NOMO-1 treated with DMSO at 0.1 percent for 48 hours (cell line): ENCODE results near the gene OVAAL.
"Not testable (repeated sequence)": the region's sequence is repeated elsewhere in the genome, so short reads cannot be mapped to it uniquely, and the experiment has no call there.

Experiments used
- DNase-seq: peaks from one replicate; lab custom pipeline; 2025; ENCODE audit not compliant: unreplicated experiment; lab: John Stamatoyannopoulos, UW

OVAAL gene

DNA sequence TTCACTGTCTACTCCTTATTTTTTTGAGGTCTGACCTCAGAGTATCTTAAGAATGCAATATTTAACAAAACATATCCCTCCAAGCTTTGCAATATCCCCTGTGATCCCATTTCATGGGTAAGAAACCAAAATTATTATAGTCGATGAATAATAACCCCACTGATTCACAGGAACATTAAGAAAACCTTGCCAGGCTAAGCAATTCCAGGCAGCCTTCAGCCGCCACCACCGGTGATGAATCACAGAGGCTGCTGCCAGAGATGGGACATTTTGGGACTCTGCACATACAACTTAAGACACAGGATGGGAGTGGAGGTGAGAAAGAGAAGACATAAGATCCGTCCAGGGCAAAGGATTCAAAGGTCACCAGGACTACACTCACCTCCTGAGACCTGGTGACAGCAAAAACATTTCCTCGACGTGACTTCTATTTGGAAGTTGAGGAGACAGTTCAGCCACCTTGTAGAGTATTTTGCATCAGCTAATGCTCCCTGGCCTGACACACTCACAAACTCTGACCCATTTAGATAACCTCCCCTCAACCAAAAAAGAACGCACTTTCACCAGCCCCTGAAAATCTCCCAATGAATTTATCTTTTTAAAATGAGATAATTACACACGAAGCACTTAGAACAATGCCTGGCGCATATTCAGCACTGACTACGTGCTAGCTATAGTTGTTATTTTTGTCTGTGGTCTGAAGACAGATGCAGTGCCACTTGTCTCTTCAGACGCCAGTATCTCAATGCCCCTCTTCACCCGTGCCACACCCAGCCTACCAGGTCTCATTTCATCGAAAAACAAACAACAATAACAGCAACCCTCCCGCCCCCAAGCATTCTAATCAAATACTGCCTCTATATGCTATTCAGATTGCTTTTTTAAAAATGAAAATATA, 17.8 kb upstream of the OVAAL start:
- no peak for DNase-seq

DNA sequence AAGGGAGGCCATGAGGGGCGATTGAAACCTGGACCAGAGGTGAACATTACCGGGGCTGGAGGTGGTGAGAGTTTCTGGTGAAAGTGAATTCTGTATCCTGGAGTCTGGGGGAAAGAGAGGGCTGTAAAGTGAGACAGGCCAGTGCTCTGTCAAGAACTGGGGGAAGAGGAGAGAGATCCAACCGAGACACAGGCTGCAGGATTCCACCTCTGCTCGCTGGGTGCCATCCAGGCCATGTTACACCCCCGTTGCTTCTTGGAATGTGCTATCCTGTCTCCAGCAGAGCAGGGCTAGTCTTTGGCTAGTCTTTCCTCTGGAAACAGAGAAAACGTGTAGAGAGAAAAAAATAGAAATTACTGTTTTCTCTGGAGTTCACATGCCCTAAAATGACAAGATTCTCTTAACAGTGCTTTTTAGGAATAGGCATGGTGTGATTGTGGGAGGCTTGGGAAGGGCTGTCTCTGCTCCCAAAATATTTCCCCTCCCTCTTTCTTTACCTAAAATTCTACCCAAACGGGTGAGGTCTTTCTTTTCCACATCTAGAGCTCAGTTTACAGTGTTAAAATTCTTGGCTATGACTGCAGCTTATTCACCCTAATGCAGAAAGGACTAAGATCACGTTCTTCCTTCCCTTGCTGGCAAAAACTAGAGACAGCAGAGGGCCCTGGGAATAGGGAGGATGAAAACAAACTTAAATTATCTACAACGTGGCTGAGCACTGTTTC, 16.5 kb upstream of the OVAAL start:
- no peak for DNase-seq

DNA sequence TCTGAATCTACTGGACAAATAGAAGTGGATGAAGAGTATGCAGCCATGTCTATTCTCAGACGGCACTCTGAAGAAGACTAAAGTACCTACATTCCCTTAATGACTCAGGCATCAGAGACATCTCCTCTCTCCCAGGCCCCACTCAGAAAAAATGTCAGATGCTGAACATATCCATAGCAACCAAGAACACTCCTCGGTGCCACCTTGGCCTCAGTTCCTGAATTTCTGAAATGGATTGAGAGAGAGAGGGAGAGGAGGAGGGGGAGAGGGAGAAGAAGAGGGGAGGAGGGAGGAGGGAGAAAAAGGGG, 16.0 kb upstream of the OVAAL start:
- no peak for DNase-seq

DNA sequence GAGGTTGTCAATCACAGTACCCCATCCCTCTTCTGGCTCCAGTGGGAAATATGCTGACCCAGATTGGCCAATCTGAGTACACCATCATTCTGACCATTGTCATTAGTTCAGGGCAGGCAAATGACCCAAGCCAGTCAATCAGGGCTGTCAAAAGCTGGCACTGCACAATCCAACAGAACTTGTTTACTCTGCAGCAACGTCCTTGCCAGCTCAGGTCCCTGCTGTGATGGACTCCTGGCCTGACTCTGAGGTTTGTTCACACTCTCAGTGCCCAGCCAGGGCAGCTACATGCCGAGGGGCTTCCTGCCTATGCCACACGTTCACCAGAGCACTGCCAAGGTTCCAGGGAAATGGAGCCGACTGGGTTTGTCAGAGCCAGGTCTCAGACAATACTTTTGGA, 14.7 kb upstream of the OVAAL start:
- no peak for DNase-seq

DNA sequence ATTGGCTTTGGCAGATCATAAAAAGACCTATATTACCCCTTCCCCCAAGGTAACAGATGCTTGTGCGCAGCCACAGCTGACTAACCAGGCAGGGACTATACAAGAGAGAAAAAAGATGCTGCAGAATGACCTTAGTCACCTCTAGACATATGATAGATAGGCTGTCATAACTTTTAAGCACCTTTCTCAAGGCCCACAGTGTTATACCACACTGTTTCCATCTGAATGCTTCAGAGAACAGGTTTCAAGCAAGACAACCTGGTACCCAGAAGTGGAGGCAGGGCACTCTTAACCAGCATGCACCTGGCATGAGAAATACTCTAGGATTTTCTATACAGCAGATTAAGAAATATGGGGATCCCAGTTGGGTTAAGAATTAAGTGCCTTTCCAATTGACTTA, 12.8 kb upstream of the OVAAL start:
- no peak for DNase-seq

DNA sequence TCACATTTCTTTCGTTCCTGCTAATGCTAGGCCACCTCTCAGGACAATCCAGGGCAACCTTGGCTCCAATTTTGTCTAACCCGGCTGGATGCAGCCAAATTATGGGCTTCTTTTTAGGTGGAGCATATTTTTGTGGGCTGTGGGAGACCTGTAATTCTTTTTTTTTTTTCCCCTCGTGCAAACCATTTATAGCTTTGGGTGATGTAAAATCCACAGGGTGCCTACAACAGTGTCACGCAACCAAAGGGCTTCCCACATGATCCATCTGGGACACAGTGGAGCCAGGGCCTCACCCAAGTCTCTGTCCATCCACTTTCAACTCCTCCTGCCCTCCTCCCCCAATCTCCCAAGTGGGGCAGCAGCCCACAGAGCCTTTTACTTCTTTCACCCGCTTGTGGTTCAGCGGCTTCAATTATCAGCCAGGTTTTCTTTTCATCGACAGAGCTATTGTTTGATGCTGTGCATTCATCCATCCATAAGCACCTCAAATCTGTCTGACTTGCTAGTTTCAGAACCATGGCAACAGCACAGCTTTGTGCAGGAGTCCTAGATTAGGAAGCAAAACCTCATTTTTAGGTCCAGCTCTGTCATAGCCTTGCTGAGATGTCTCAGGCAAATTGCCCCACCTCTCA, 10.0 kb upstream of the OVAAL start:
- no peak for DNase-seq

DNA sequence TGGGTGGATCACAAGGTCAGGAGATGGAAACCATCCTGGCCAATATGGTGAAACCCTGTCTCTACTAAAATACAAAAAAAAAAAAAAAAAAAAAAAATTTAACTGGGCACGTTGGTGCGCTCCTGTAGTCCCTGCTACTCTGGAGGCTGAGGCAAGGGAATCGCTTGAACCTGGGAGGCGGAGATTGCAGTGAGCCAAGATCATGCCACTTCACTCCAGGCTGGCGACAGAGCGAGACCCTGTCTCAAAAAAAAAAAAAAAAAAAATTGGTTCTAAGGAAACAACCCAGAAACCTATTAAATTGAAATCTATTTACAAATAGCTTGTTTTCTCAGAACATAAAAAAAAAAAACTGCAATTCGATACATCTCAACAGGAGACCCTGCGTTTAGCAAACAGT, 9.0 kb upstream of the OVAAL start:
- not testable (repeated sequence) for DNase-seq

DNA sequence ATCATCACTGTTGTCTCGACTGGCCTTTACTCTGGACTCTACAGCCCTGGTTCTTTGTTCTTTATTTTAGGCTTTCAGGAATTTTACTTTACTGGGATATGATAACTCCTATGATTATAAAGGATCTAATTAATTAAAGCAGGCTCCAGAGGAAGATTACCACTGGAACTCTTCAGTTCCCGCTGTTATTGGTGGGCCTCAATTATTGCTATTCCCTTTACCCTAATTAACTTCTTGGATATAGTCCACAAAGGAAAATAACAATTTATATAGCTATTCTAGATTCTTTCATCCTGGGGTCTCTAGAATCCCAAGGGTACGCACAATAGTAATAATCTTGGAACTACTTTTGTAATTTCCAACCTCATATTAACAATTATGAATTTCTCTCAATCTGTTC, 8.5 kb upstream of the OVAAL start:
- no peak for DNase-seq

DNA sequence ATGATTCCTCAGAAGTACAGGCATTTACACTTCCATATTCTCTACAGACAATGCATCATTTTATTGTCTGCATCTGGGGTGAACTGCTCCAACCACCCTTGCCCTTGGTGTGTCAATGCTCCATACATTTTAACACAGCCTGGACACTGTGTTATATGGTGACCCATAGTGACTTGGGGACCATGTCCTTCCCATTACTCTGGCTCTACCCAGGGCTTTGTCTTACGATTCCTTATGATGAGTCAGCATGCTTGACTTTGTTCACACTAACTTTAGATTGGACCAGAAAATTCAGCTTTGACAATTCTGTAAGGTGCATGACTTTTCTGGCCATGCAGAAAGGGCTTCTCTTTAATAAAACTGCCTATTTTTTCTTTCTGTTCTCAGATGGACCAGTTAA, 6.8 kb upstream of the OVAAL start:
- no peak for DNase-seq

DNA sequence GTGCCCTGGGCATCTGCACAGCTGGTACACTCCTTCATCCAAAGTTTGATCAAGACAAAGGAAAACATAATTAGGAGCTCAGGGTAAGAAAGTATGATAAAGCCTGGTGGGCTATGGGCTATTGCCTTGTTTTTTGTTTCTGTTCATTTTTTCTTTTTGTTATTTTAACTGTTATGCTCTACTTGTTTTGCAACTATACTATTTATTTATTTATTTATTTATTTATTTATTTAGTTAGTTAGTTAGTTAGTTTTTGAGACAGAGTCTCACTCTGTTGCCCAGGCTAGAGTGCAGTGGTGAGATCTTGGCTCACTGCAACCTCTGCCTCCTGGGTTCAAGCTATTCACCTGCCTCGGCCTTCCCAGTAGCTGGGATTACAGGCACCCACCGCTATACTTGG, 5.7 kb upstream of the OVAAL start:
- DNase-seq: not testable (repeated sequence)

DNA sequence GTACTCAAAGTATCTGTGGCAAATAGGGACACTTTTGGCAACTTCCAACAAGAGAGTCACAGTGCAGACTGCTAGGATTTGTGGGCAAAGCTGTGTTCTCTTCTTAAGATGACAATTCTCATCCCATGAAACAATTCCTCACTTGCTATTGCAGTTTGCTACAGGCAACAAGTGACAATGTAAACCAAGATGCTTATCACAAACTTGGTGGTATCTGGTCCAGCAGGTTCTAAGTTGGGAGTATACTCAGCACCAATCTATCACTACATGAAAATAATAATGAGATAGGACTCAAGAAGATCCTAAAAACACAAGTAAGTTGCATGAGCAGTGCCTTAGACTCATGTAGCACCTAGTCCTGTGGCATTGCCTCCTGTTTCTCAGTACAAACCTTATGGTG, 3.4 kb upstream of the OVAAL start:
- DNase-seq: no peak

DNA sequence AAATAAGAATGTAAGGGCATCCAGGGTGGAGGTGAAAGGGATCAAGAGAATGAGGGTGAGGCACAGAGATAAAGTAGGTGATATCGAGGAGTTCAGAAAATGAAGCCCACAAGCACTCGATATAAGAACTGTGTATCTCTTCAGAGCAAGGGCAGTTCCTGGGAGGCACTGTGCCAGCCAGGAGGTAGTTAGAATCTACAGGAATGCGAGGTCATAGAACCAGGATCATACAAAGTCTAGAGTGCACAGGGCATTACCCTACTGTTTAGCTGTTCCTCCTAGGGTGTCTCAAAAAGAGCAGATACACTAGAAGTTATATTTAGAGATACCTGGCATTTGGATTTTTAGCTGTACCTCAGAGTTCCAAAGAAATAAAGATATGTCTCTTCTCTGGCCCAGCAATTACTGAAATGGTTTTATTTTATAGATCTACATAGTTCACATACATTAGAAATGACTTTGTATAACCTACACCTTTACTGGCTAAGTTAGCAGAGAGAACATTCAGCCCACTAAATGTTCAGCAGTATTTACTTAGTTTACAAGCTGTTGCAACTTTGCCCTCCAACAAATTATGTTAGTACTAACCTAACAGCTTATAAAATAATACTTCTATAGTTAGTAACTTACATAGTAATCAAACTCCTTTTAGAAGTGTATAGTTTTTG, 1.6 kb downstream of the OVAAL start:
- DNase-seq: no peak

DNA sequence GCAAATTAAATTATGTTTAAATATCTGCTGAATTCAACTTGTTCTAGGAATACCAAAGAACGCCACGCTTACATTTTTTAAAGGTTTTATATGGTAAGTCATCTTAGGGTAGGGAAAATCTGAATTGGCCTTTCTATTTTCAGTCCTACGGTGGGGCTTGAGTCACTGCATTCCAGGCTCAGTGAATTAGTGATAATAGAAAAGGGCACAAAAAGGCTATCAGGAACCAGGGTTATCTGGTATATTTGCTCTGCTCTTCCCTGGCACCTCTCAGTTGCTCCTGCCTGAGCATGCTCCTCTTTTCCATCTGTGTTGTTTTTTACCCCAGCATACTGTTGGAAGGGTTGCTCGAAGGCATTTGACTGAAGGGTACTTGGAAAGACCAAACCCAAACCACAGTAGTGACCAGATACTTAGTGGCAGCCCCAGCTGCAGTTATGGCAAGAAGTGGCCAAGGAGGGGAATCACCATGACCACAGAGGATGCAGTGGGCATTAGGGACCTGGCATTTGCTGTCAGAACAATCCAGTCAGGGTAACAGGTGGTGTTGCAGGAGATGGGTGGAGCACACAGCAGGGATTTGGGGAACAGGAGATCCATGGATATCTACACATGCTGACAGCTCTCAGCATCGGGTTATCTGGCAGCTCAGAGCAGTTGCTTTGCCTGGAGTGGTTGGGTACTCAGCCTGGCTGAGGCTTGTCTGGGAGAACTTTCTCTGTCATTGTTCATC, 2.3 kb downstream of the OVAAL start:
- no peak for DNase-seq

DNA sequence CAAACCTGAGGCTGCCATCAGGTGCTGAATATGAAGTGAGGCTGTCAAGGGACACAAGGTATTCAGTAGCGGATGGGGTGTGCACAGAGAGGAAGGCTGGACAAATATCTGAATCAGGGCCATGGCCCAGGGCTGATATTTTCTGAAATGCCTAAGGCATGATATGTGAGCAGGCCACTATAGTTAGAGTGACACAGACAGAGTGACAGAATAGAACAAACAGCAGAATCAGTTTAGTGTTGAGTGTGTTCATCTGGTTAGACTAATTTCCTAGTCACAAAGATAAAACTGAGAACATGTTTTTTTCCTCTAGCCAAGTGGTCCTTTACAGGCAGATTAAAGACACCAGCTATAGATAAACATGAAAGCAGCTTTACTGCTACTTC, 3.9 kb downstream of the OVAAL start:
- no peak for DNase-seq

DNA sequence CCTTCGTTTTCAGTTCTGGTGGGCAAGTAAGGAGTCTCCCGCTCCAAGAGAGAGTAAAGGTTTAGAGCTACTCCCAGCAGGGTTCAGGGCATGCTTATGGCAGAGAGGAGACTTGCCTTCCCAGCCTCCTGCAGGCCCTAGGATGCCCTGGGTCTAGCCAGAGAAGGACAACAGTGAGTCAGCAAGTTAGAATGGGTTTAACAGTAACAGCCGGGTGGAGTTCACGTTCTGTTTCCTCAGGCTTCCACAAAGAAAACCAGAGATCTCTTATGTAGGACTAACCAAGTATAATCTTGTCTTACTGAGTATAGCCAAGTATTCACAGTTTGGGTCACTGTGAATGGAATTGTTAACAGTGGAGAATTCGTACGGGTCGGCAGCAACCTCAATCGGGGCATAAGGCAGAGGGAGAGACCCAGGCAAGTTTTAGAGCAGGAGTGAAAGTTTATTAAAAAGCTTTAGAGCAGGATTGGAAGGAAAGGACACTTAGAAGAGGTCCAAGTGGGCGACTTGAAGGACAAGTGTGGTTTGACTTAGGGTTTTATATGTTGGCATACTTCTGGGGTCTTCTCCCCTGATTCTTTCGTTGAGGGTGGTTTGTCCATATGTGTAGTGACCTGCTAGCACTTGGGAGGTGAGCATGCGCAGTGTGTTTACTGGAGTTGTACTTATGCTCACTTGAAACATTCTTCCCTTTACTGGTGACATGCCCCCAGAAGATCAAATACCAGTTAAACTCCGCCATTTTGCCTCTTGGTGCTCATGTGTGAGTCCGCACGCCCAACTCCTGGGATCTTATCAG, 4.5 kb downstream of the OVAAL start:
- no peak for DNase-seq

DNA sequence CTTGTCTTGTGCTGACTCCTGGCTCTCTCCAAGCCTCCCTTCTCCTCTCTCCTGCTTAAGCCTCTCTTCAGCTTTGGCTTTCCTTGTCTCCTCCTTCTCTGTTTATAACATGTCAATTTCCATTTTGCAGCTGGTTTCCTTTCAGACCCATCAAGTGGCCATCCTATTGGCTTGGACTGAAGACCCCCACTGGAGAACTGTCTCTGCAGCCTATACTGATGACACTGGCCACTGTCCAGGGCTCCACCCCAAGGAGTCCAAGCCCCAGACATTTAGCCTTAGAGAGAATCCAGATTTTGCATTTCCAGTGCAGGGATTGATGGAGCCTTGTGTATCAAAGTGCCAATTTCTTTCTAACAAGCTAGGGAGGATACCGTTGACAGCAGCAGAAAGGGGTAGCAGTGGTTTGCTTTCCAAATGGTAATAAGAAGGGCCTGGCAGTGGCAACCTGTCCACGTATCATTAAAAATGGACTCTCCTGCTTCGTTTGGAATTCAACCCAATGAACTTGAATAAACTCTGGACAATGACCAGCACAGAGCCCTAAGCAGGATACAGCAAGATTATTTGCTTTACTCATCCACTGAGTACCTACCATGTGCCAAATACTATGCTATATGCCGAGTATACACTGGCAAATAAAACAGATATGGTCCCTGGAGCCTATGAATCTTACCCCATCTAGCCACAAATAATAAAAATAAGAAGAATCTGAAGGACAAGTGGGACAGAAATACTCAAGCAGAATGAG, 6.5 kb downstream of the OVAAL start:
- no peak for DNase-seq

DNA sequence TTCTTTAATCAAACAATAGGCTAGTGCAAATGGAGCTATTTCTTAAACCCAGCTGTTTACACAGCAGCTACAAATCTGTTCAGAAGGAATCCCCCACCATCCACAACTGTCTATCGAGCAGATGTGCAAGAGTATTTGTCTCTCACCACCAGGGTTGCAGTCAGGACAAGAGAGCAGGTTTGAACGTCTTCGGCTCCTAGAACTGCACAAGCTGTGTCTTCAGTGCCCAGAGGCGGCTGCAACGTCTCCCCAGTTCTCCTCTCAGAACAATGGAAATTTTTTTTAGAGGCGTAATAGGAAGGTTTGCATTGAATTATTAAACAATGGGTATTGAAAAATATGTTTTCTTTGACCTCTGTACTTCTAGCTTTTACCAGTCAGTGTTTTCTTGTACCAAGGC, 7.3 kb downstream of the OVAAL start:
- DNase-seq: no peak

DNA sequence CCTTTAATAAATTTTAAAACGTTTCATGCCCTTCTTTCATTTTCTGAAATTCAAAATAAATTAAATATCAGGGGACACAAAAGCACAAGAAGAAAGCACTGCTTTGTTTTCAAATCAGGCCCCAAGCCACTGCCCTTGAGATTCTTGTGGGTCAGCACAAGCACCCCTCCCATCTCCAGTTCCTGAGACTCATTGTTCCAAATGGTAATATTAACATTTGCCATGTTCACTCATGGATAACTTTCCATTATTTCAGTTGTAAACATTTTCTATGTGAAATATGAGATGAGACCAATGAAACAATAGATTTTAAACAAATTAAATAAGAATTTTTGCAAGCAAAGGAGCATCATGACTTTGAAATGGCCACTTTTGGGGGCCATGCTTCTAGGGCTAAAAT, 7.7 kb downstream of the OVAAL start:
- DNase-seq: no peak

DNA sequence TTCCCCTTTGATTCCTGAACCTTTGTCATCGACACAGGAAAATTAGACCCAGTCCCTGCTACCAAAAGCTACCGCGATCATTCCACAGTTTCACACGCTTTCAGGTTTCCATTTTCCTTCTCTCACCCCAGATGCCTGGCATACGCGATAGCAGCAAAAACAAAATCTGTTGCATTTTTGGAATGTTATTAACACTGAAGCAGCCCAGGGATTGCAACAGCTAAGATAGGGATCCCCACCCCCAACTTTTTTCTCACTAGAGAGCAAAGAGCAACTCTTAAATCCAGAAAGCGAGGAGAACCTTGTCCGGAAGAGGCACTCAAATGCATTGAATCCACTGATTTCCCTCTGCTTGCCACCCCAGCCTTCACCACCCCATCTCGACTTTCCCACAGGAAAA, 8.9 kb downstream of the OVAAL start:
- no peak for DNase-seq

DNA sequence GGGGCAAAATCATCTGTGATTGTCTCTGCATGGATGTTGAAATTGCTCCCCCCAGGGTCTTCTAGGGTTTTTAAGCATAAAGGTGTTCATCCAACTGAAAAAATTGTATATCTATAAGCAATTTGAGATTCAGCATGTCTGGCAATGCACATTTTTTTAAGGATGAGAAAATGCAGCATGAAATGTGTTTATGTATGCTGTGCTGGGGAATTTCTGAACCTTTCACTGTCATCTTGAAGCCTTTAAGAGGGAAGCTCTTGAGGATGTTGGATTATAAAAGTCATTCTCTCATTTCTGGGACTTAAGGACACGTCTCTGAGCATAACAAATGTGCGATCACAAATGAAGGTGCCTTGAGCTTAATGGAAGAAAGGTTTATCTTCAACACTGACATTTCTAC, 9.4 kb downstream of the OVAAL start:
- DNase-seq: no peak
